PC-3 (cell line): Measurements from ENCODE around the gene ARHGAP31. TPM values are rescaled to one million over a fixed set of nuclear protein-coding genes. Genes with fewer than 3 reads are reported as not detected.

Source experiments
- ATAC-seq: fragments of 200-7000 bp; cut with Tn5 transposase; 2 replicates; pipeline ENCODE4 v1.9.1; 2020; ENCODE audit warnings: mild to moderate bottlenecking, moderate library complexity
- BruUV-seq: library from RNA; stranded (reverse); fragments of 400-500 nt; replicated peaks from 2 replicates; lab custom pipeline; 2021; lab: Mats Ljungman, UMichigan
- CTCF ChIA-PET: fragments of 300-600 bp; sonication (Branson Sonifier 250); formaldehyde crosslinking; loops from one replicate; lab custom pipeline; 2022; ENCODE audit warnings: antibody characterized with exemption; lab: Charles Lee
- POLR2A ChIA-PET: fragments of 300-600 bp; sonication (Branson Sonifier 250); formaldehyde crosslinking; loops from one replicate; lab custom pipeline; 2022; ENCODE audit warnings: antibody characterized with exemption; ENCODE audit not compliant: unreplicated experiment; lab: Charles Lee
- DNase-seq: peaks from one replicate; pipeline ENCODE4 v3.0.0-alpha.2; 2015
- H2AFZ ChIP-seq: fragments of 300-600 bp; sonication (generic); 2 replicates; pipeline ENCODE4 v1.6.0; 2016; ENCODE audit warnings: antibody characterized with exemption, low read length
- H3F3A ChIP-seq: fragments of 300-600 bp; sonication (generic); one replicate; pipeline ENCODE4 v1.6.0; 2017; ENCODE audit warnings: antibody characterized with exemption, low read length, control low read depth, mild to moderate bottlenecking; ENCODE audit not compliant: unreplicated experiment
- H3K27ac ChIP-seq: fragments of 300-600 bp; sonication (generic); 2 replicates; pipeline ENCODE4 v1.5.1; 2016; ENCODE audit warnings: mild to moderate bottlenecking, low read length
- H3K27me3 ChIP-seq: fragments of 300-600 bp; sonication (generic); 2 replicates; pipeline ENCODE4 v1.6.1; 2016; ENCODE audit warnings: low read length, mixed read lengths
- H3K36me3 ChIP-seq: fragments of 300-600 bp; sonication (generic); 2 replicates; pipeline ENCODE4 v1.6.1; 2016; ENCODE audit warnings: low read depth, mixed run types, low read length, mixed read lengths
- H3K4me1 ChIP-seq: fragments of 300-600 bp; sonication (generic); 2 replicates; pipeline ENCODE4 v1.5.1; 2016; ENCODE audit warnings: low read length; ENCODE audit not compliant: insufficient read depth
- H3K4me2 ChIP-seq: fragments of 300-600 bp; sonication (generic); 2 replicates; pipeline ENCODE4 v1.6.0; 2016; ENCODE audit warnings: low read length
- H3K4me3 ChIP-seq: fragments of 300-600 bp; sonication (generic); 2 replicates; pipeline ENCODE4 v1.5.1; 2016; ENCODE audit warnings: mild to moderate bottlenecking, low read length, mixed read lengths
- H3K79me2 ChIP-seq: fragments of 300-600 bp; sonication (generic); 2 replicates; pipeline ENCODE4 v1.6.1; 2017; ENCODE audit warnings: low read length, mixed read lengths
- H3K9ac ChIP-seq: fragments of 300-600 bp; sonication (generic); 2 replicates; pipeline ENCODE4 v1.6.0; 2016; ENCODE audit warnings: mild to moderate bottlenecking, low read length
- H3K9me2 ChIP-seq: fragments of 300-600 bp; sonication (generic); replicated peaks from 2 replicates; pipeline ENCODE4 v1.6.1; 2016; ENCODE audit warnings: mixed run types, low read length, mixed read lengths
- H3K9me3 ChIP-seq: fragments of 300-600 bp; sonication (generic); 2 replicates; pipeline ENCODE4 v1.6.1; 2016; ENCODE audit warnings: low read length, mixed read lengths
- H4K20me1 ChIP-seq: fragments of 300-600 bp; sonication (generic); 2 replicates; pipeline ENCODE4 v1.6.1; 2016; ENCODE audit warnings: low read length, mixed read lengths
- CTCF ChIP-seq: fragments of 300-600 bp; sonication (generic); conservative IDR thresholded peaks from 2 replicates; pipeline ENCODE4 v1.5.1; 2017; ENCODE audit warnings: antibody characterized with exemption, low read depth, mild to moderate bottlenecking, low read length
- EZH2 ChIP-seq: fragments of 300-600 bp; sonication (generic); IDR thresholded peaks from one replicate; pipeline ENCODE4 v1.6.1; 2017; ENCODE audit warnings: antibody characterized with exemption, mild to moderate bottlenecking, low read length; ENCODE audit not compliant: unreplicated experiment
- EZH2phosphoT487 ChIP-seq: fragments of 300-600 bp; sonication (generic); IDR thresholded peaks from 2 replicates; pipeline ENCODE4 v1.6.1; 2018; ENCODE audit warnings: mild to moderate bottlenecking, antibody characterized with exemption, low read length, borderline replicate concordance
- intact Hi-C: fragments of 100-400 bp; cut with micrococcal nuclease; formaldehyde crosslinking; loops from 2 replicates; pipeline ENCODE4 v1.9.0; 2023
- total RNA-seq: library from RNA; depleted of rRNA; stranded (reverse); fragments of >200 nt; gene quantifications from 2 replicates; pipeline ENCODE4 v1.2.3, GENCODE V29; 2014

The ARHGAP31 gene
- total RNA-seq, 1 experiment from 2014 or later, result 7.8 TPM

GRCh38 chr3:119364401-119364800, 70.2 kb downstream of the ARHGAP31 start:
- no peak overlapping the region for H3K4me3 ChIP-seq
- ChIA-PET CTCF (interaction anchor here (0.6 kb wide), 1 partner anchor 64 kb away, joined by 3 read pairs; no protein-coding TSS in a partner anchor), POLR2A (no interaction called here)
- no peak overlapping the region for H3K9ac ChIP-seq
- no peaks in the 10 kb centered on the region for H3F3A ChIP-seq
- BruUV-seq, result no TSS peak
- H3K9me3 ChIP-seq, result no peaks in the 10 kb centered on the region
- H2AFZ ChIP-seq, result no peak overlapping the region
- H3K4me1 ChIP-seq, result no peaks in the 10 kb centered on the region
- intact Hi-C loops, result no loop called here
- no peaks in the 10 kb centered on the region for H4K20me1 ChIP-seq
- H3K27ac ChIP-seq, result no peak overlapping the region
- no peak overlapping the region for H3K4me2 ChIP-seq
- no peaks in the 10 kb centered on the region for H3K36me3 ChIP-seq
- no peak for DNase-seq
- no peaks in the 10 kb centered on the region for H3K9me2 ChIP-seq
- H3K79me2 ChIP-seq, result no peaks in the 10 kb centered on the region
- TF ChIP-seq CTCF (no peak), EZH2phosphoT487 (no peak), EZH2 (no peak)
- ATAC-seq, result no peak
- no peaks in the 10 kb centered on the region for H3K27me3 ChIP-seq

- CTCF ChIA-PET, result no interaction called here
- no peak overlapping the region for H3K4me3 ChIP-seq
- intact Hi-C loops, result no loop called here
- no peak for DNase-seq
- TF ChIP-seq CTCF, result no peak
- TF ChIP-seq EZH2phosphoT487, result no peak
- no peak for TF ChIP-seq EZH2
- BruUV-seq, result no TSS peak
- no peak for ATAC-seq
- POLR2A ChIA-PET, result no interaction called here
- no peaks in the 10 kb centered on the region for H3K27me3 ChIP-seq
- H3F3A ChIP-seq, result no peaks in the 10 kb centered on the region
- H3K79me2 ChIP-seq, result no peaks in the 10 kb centered on the region
- H3K4me1 ChIP-seq, result no peaks in the 10 kb centered on the region
- H3K9ac ChIP-seq, result no peak overlapping the region
- H3K27ac ChIP-seq, result no peak overlapping the region
- H4K20me1 ChIP-seq, result no peaks in the 10 kb centered on the region
- no peak overlapping the region for H3K4me2 ChIP-seq
- peaks cover 4% of the 10 kb centered on the region; the same call in 1 of the 2 replicates for H3K36me3 ChIP-seq
- no peaks in the 10 kb centered on the region for H3K9me3 ChIP-seq
- H3K9me2 ChIP-seq, result no peaks in the 10 kb centered on the region
- no peak overlapping the region for H2AFZ ChIP-seq
Observed at GRCh38 chr3:119365418-119365817, 71.2 kb downstream of the ARHGAP31 start.

- Histone ChIP-seq H3K9me3 (no peaks in the 10 kb centered on the region), H3K27ac (no peak overlapping the region), H3K27me3 (no peaks in the 10 kb centered on the region), H3F3A (no peaks in the 10 kb centered on the region), H4K20me1 (no peaks in the 10 kb centered on the region), H3K4me1 (no peaks in the 10 kb centered on the region), H3K9ac (no peak overlapping the region), H3K4me3 (no peak overlapping the region), H3K9me2 (no peaks in the 10 kb centered on the region), H2AFZ (no peak overlapping the region), H3K36me3 (peaks cover 4% of the 10 kb centered on the region; the same call in 1 of the 2 replicates), H3K79me2 (no peaks in the 10 kb centered on the region), H3K4me2 (no peak overlapping the region)
- CTCF ChIA-PET, result no interaction called here
- intact Hi-C loops, result no loop called here
- no peak for DNase-seq
- no TSS peak for BruUV-seq
- POLR2A ChIA-PET, result no interaction called here
- ATAC-seq, result no peak
- TF ChIP-seq EZH2 (no peak), CTCF (no peak), EZH2phosphoT487 (no peak)
Observed at GRCh38 chr3:119367000-119367399, 72.8 kb downstream of the ARHGAP31 start.
